GM10248 (cell line): ENCODE data around the gene WDR1.

Source experiments
- CTCF ChIA-PET: fragments of 300-600 bp; sonication (Branson Sonifier 250); formaldehyde crosslinking; extraction: SDS; loops from one replicate; lab custom pipeline; 2021; ENCODE audit warnings: antibody characterized with exemption; lab: Yijun Ruan, JAX
- POLR2A ChIA-PET: fragments of 350-650 bp; sonication (Branson Sonifier 250); formaldehyde crosslinking; extraction: SDS; loops from one replicate; lab custom pipeline; 2020; ENCODE audit warnings: antibody characterized with exemption; lab: Yijun Ruan, JAX
- DNase-seq: peaks from one replicate; pipeline ENCODE4 v3.0.0; 2012; ENCODE audit errors: extremely low spot score
- CTCF ChIP-seq: IDR thresholded peaks from 2 replicates; pipeline ENCODE4 v1.5.1; 2012; ENCODE audit warnings: mild to moderate bottlenecking, low read depth; ENCODE audit errors: extremely low read depth, missing control alignments, control extremely low read depth

Gene WDR1

GRCh38 chr4:10121568-10122208, 5.1 kb upstream of the WDR1 start:
- no peak for DNase-seq
- ChIA-PET POLR2A (interaction anchor here (6.7 kb wide), 1 partner anchor 26 kb away, joined by 63 read pairs; no protein-coding TSS in a partner anchor), CTCF (interaction anchor here (0.8 to 5.1 kb wide), 5 partner anchors 8 to 102 kb away, joined by 3 to 22 read pairs (median 4); no protein-coding TSS in a partner anchor)
- no peak for TF ChIP-seq CTCF

- ChIA-PET CTCF (interaction anchor here (0.8 to 5.1 kb wide), 6 partner anchors 9 to 340 kb away, joined by 3 to 22 read pairs (median 6); no protein-coding TSS in a partner anchor), POLR2A (interaction anchor here (6.7 kb wide), 1 partner anchor 26 kb away, joined by 63 read pairs; no protein-coding TSS in a partner anchor)
- DNase-seq: no peak
- no peak for TF ChIP-seq CTCF
Observed at GRCh38 chr4:10120943-10121567, 4.5 kb upstream of the WDR1 start.

- TF ChIP-seq CTCF: no peak
- ChIA-PET POLR2A (interaction anchor here (2.9 to 6.7 kb wide), 3 partner anchors 15 to 24 kb away, joined by 10 to 69 read pairs (median 63); no protein-coding TSS in a partner anchor), CTCF (interaction anchor here (1.2 to 5.1 kb wide), 4 partner anchors 10 to 341 kb away, joined by 4 to 22 read pairs (median 8); no protein-coding TSS in a partner anchor)
- no peak for DNase-seq
Observed at GRCh38 chr4:10119773-10120172, 3.2 kb upstream of the WDR1 start.

GRCh38 chr4:10119278-10119677, 2.7 kb upstream of the WDR1 start:
- no peak for DNase-seq
- TF ChIP-seq CTCF: no peak
- POLR2A ChIA-PET: interaction anchor here (2.9 to 6.7 kb wide), 3 partner anchors 14 to 24 kb away, joined by 10 to 69 read pairs (median 63); no protein-coding TSS in a partner anchor
- CTCF ChIA-PET: interaction anchor here (1.2 to 5.1 kb wide), 6 partner anchors 10 to 354 kb away, joined by 3 to 22 read pairs (median 4); no protein-coding TSS in a partner anchor

GRCh38 chr4:10118048-10119004, 1.7 kb upstream of the WDR1 start:
- DNase-seq: no peak
- ChIA-PET CTCF (interaction anchor here (1.1 to 5.1 kb wide), 11 partner anchors 11 to 354 kb away, joined by 3 to 22 read pairs (median 4); no protein-coding TSS in a partner anchor), POLR2A (interaction anchor here (0.5 to 6.7 kb wide), 16 partner anchors 12 to 1350 kb away, joined by 3 to 69 read pairs (median 7); no protein-coding TSS in a partner anchor)
- TF ChIP-seq CTCF: no peak
